K562 (cell line): Measurements from ENCODE around the gene BAIAP2. TPM values are rescaled to one million over a fixed set of nuclear protein-coding genes. Genes with fewer than 3 reads are reported as not detected.

Experiments
- C11orf30 ChIP-seq: fragments of 450-650 bp; IDR thresholded peaks from 2 replicates; pipeline ENCODE4 v1.6.1; 2016; ENCODE audit warnings: low read depth, mild to moderate bottlenecking
- CBX8 ChIP-seq: fragments of 200-600 bp; sonication (generic); IDR thresholded peaks from 2 replicates; pipeline ENCODE4 v1.6.1; 2012; ENCODE audit warnings: borderline replicate concordance, mixed run types, low read depth, mild to moderate bottlenecking, moderate library complexity, mixed read lengths, low read length, control low read depth, inconsistent platforms; ENCODE audit not compliant: poor library complexity, severe bottlenecking; ENCODE audit errors: extremely low read depth
- CREM ChIP-seq: IDR thresholded peaks from 2 replicates; pipeline ENCODE4 v1.6.1; 2014; ENCODE audit warnings: antibody characterized with exemption, low read depth
- E2F3 ChIP-seq: fragments of 250-450 bp; sonication (Bioruptor Pico); IDR thresholded peaks from 2 replicates; pipeline ENCODE4 v1.4.0; 2020; ENCODE audit warnings: mild to moderate bottlenecking
- ERF ChIP-seq: fragments of 450-650 bp; formaldehyde crosslinking; IDR thresholded peaks from 2 replicates; pipeline ENCODE4 v1.4.0; 2020; ENCODE audit warnings: mild to moderate bottlenecking, mixed read lengths
- RCOR1 ChIP-seq, 2 experiments: IDR thresholded peaks; 2 replicates each; pipeline ENCODE4 v1.6.1; 2012; ENCODE audit warnings: low read depth in 2 of 2, low read length in 2 of 2, borderline replicate concordance in 1 of 2, improper control_type of control experiment in 1 of 2
- STAT5B ChIP-seq: fragments of 250-450 bp; sonication (Bioruptor Pico); IDR thresholded peaks from 2 replicates; pipeline ENCODE4 v1.8.0; 2021; ENCODE audit warnings: mild to moderate bottlenecking, inconsistent platforms
- ZC3H8 ChIP-seq: fragments of 450-650 bp; IDR thresholded peaks from 2 replicates; pipeline ENCODE4 v1.6.1; 2017
- ZNF263 ChIP-seq: sonication (generic); formaldehyde crosslinking; IDR thresholded peaks from 2 replicates; pipeline ENCODE4 v1.8.0; 2022; ENCODE audit warnings: mild to moderate bottlenecking, missing genetic modification reagents, borderline replicate concordance
- ZNF75A ChIP-seq: fragments of 450-650 bp; formaldehyde crosslinking; IDR thresholded peaks from 2 replicates; pipeline ENCODE4 v1.4.0; 2020; ENCODE audit warnings: mild to moderate bottlenecking
- polyA plus RNA-seq, 8 experiments: library from polyadenylated mRNA; depleted of rRNA in 4 of 8; stranded (reverse) in 5 of 8; unstranded in 3 of 8; fragments of >200 nt; fragmentation: Nextera tagmentation in 2 of 8; fragmentation: Illumina TruSeq in 1 of 8; extraction: Ambion mirVana in 2 of 8; extraction: Trizol in 1 of 8; gene quantifications; 2 replicates each; pipeline versions ENCODE4 v1.2.1 to v1.2.3, GENCODE V29; 2011 to 2014; ENCODE audit warnings: inconsistent platforms in 1 of 8, missing spikeins in 1 of 8
- total RNA-seq, 7 experiments: library from RNA; depleted of rRNA in 6 of 7; stranded (reverse); fragments of >200 nt in 6 of 7; fragmentation: Illumina TruSeq in 2 of 7; extraction: Trizol in 2 of 7; gene quantifications; 2 replicates each; pipeline versions ENCODE4 v1.2.1 to v1.2.3, GENCODE V29; 2011 to 2021; ENCODE audit warnings: low replicate concordance in 1 of 7
- TF ChIP-seq, protein P1 (sequence below): fragments of 450-650 bp; formaldehyde crosslinking; IDR thresholded peaks from 2 replicates; pipeline ENCODE4 v1.4.0; 2020; ENCODE audit warnings: mild to moderate bottlenecking, moderate library complexity
- TF ChIP-seq, protein P2 (sequence below), 3 experiments: IDR thresholded peaks in 2 of 3; conservative IDR thresholded peaks in 1 of 3; 2 replicates each; pipeline ENCODE4 v1.5.1; 2011 to 2012; ENCODE audit warnings: low read length in 3 of 3, mild to moderate bottlenecking in 3 of 3, control low read depth in 2 of 3, improper control_type of control experiment in 1 of 3, inconsistent platforms in 1 of 3, low read depth in 1 of 3, mixed read lengths in 1 of 3, moderate library complexity in 1 of 3; ENCODE audit not compliant: insufficient read depth in 2 of 3
- TF ChIP-seq, protein P3 (sequence below), 2 experiments: fragments of 450-650 bp; formaldehyde crosslinking in 1 of 2; IDR thresholded peaks; 2 replicates each; pipeline versions ENCODE4 v1.4.0 to v1.6.1; 2014 to 2020; ENCODE audit warnings: mild to moderate bottlenecking in 2 of 2, borderline replicate concordance in 1 of 2, low read depth in 1 of 2

BAIAP2 gene
- total and polyA plus RNA-seq, 9 of the 15 experiments (the other 6 are each of a cell fraction or from before 2014, with no cell fraction given), result 2.3 to 51.6 (median 18.4) TPM

DNA sequence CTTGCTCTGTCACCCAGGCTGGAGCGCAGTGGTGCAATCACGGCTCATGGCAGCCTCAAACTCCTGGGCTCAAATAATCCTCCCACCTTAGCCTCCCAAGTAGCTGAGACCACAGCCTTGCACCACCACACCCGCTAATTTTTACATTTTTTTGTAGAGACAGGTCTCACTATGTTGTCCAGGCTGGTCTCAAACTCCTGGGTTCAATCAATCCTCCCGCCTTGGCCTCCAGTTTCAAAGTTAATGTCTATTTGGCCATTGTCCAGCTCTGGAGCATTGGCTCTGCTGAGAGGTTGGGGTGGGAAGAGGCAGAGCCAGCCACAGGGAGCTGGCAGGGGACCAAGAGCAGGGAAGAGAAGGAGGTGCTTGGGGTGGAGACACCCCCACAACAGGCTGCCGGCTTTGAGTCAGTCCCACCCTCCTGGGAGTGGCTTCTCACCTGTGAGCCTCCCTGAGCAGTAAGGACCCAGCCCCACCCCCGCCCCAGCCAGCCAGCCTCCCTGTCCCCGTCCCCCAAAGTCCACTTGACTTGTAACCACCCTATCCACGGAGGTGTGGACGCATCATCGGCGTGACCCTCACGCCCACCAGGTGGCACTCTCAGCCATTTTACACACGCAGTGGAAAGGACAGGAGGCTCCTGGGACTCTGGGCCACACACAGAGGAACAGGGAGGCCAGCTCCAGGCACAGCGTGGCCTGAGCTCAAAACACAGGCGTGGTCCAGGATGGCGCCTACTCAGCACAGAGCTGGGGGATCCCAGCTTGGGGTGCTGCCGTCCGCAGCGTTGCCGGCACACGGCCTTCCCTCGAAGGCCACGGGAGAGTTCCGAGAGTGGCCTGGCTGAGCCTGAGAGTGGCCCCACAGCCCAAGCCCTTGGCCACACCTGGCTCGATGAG, 107.6 kb downstream of the BAIAP2 start (continued):
- no peak for TF ChIP-seq E2F3
- TF ChIP-seq ZNF263 (CRISPR knock-in tag), result peak; percentile 46; the same call in 1 of the 2 replicates
- no peak for TF ChIP-seq C11orf30
- TF ChIP-seq, protein P1, sequence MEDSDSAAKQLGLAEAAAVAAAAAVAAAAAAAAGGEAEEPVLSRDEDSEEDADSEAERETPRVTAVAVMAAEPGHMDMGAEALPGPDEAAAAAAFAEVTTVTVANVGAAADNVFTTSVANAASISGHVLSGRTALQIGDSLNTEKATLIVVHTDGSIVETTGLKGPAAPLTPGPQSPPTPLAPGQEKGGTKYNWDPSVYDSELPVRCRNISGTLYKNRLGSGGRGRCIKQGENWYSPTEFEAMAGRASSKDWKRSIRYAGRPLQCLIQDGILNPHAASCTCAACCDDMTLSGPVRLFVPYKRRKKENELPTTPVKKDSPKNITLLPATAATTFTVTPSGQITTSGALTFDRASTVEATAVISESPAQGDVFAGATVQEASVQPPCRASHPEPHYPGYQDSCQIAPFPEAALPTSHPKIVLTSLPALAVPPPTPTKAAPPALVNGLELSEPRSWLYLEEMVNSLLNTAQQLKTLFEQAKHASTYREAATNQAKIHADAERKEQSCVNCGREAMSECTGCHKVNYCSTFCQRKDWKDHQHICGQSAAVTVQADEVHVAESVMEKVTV, result peak; percentile 68
- TF ChIP-seq STAT5B (CRISPR knock-in tag), result no peak
- TF ChIP-seq ERF (CRISPR knock-in tag), result no peak
- TF ChIP-seq CBX8, result no peak
- TF ChIP-seq, protein P2, sequence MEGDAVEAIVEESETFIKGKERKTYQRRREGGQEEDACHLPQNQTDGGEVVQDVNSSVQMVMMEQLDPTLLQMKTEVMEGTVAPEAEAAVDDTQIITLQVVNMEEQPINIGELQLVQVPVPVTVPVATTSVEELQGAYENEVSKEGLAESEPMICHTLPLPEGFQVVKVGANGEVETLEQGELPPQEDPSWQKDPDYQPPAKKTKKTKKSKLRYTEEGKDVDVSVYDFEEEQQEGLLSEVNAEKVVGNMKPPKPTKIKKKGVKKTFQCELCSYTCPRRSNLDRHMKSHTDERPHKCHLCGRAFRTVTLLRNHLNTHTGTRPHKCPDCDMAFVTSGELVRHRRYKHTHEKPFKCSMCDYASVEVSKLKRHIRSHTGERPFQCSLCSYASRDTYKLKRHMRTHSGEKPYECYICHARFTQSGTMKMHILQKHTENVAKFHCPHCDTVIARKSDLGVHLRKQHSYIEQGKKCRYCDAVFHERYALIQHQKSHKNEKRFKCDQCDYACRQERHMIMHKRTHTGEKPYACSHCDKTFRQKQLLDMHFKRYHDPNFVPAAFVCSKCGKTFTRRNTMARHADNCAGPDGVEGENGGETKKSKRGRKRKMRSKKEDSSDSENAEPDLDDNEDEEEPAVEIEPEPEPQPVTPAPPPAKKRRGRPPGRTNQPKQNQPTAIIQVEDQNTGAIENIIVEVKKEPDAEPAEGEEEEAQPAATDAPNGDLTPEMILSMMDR (IDR thresholded peaks at IDR 0.05 in 2 of 3, conservative IDR thresholded peaks at IDR 0.05 in 1 of 3; ENCODE audit: insufficient read depth in 2 of 3, low read depth in 1 of 3, low read length in 3 of 3), result peak; percentile 80 to 89 (median 86)
- TF ChIP-seq RCOR1 (IDR thresholded peaks at IDR 0.05; ENCODE audit: borderline replicate concordance in 1 of 2, low read depth in 2 of 2, low read length in 2 of 2), result 0 out of 4 replicates have a peak, but pooled peaks of 1 of the 2 experiments have one; percentile 6
- no peak for TF ChIP-seq ZC3H8
- no peak for TF ChIP-seq ZNF75A (CRISPR knock-in tag)
- TF ChIP-seq, protein P3, sequence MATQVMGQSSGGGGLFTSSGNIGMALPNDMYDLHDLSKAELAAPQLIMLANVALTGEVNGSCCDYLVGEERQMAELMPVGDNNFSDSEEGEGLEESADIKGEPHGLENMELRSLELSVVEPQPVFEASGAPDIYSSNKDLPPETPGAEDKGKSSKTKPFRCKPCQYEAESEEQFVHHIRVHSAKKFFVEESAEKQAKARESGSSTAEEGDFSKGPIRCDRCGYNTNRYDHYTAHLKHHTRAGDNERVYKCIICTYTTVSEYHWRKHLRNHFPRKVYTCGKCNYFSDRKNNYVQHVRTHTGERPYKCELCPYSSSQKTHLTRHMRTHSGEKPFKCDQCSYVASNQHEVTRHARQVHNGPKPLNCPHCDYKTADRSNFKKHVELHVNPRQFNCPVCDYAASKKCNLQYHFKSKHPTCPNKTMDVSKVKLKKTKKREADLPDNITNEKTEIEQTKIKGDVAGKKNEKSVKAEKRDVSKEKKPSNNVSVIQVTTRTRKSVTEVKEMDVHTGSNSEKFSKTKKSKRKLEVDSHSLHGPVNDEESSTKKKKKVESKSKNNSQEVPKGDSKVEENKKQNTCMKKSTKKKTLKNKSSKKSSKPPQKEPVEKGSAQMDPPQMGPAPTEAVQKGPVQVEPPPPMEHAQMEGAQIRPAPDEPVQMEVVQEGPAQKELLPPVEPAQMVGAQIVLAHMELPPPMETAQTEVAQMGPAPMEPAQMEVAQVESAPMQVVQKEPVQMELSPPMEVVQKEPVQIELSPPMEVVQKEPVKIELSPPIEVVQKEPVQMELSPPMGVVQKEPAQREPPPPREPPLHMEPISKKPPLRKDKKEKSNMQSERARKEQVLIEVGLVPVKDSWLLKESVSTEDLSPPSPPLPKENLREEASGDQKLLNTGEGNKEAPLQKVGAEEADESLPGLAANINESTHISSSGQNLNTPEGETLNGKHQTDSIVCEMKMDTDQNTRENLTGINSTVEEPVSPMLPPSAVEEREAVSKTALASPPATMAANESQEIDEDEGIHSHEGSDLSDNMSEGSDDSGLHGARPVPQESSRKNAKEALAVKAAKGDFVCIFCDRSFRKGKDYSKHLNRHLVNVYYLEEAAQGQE (IDR thresholded peaks at IDR 0.05; ENCODE audit: borderline replicate concordance), result peak; percentile 86
- TF ChIP-seq, protein P3 (CRISPR knock-in tag; IDR thresholded peaks at IDR 0.05; ENCODE audit: low read depth), result no peak
- peak; percentile 75 for TF ChIP-seq CREM
